B cell (primary cell): ENCODE results near the gene TMF1. TPM values are rescaled to one million over a fixed set of nuclear protein-coding genes. Genes with fewer than 3 reads are reported as not detected.
A peak's percentile ranks its signal among the peaks of the same experiment; 100 is the strongest.

Experiments used
- ATAC-seq: fragments of 200-7000 bp; cut with Tn5 transposase; one replicate; pipeline ENCODE4 v1.10.0; 2021; ENCODE audit warnings: low read depth, mild to moderate bottlenecking, moderate number of reproducible peaks, moderate library complexity
- CTCF ChIA-PET: fragments of 350-600 bp; sonication (Branson Sonifier 250); formaldehyde crosslinking; loops from one replicate; lab custom pipeline; 2021; ENCODE audit warnings: antibody characterized with exemption, inconsistent platforms; lab: Charles Lee
- POLR2A ChIA-PET: fragments of 350-600 bp; sonication (Branson Sonifier 250); formaldehyde crosslinking; loops from one replicate; lab custom pipeline; 2021; ENCODE audit warnings: antibody characterized with exemption; lab: Charles Lee
- DNase-seq: peaks from one replicate; pipeline ENCODE4 v3.0.0; 2013
- H2AFZ ChIP-seq: 2 replicates; pipeline ENCODE4 v1.6.1; 2012; ENCODE audit warnings: mild to moderate bottlenecking, low read depth, low read length; ENCODE audit not compliant: insufficient read depth, poor library complexity, severe bottlenecking
- H3K27ac ChIP-seq, 2 donors: 1 replicate in 1 of 2; 2 replicates in 1 of 2; pipeline ENCODE4 v1.5.1; 2012 to 2013; ENCODE audit warnings: low read length in 2 of 2, mild to moderate bottlenecking in 2 of 2, moderate library complexity in 1 of 2
- H3K27me3 ChIP-seq, 4 experiments: fragments of 200-600 bp in 1 of 4; sonication (generic) in 1 of 4; replicated peaks in 1 of 4; 1 replicate in 2 of 4; 2 replicates in 2 of 4; pipeline versions ENCODE4 v1.6.1 to v1.7.0; 2013 to 2016; ENCODE audit warnings: low read length in 3 of 4, mild to moderate bottlenecking in 2 of 4, mixed read lengths in 1 of 4, moderate library complexity in 1 of 4; ENCODE audit not compliant: insufficient read depth in 4 of 4, control insufficient read depth in 3 of 4; ENCODE audit errors: control extremely low read depth in 1 of 4
- H3K36me3 ChIP-seq, 2 experiments: replicated peaks in 1 of 2; 1 replicate in 1 of 2; 2 replicates in 1 of 2; pipeline versions ENCODE4 v1.6.1 to v1.7.1; 2013; ENCODE audit warnings: low read length in 1 of 2; ENCODE audit not compliant: insufficient read depth in 2 of 2, control insufficient read depth in 1 of 2; ENCODE audit errors: control extremely low read depth in 1 of 2, extremely low read depth in 1 of 2
- H3K4me1 ChIP-seq, 2 donors: fragments of 200-600 bp in 1 of 2; sonication (generic) in 1 of 2; 1 replicate in 1 of 2; 2 replicates in 1 of 2; pipeline versions ENCODE4 v1.5.1 to v1.6.1; 2013 to 2017; ENCODE audit warnings: low read length in 2 of 2; ENCODE audit not compliant: control insufficient read depth in 2 of 2, insufficient read depth in 2 of 2
- H3K4me2 ChIP-seq: replicated peaks from 2 replicates; pipeline ENCODE3; 2012; ENCODE audit warnings: mild to moderate bottlenecking, low read depth, low read length; ENCODE audit not compliant: poor library complexity, severe bottlenecking
- H3K4me3 ChIP-seq, 5 experiments: fragments of 200-600 bp in 1 of 5; sonication (generic) in 1 of 5; 1 replicate in 3 of 5; 2 replicates in 2 of 5; pipeline versions ENCODE4 v1.5.1 to v1.7.0; 2011 to 2016; ENCODE audit warnings: low read length in 4 of 5, mild to moderate bottlenecking in 4 of 5, low read depth in 2 of 5, control low read depth in 1 of 5, moderate library complexity in 1 of 5; ENCODE audit not compliant: insufficient read depth in 1 of 5; ENCODE audit errors: control extremely low read depth in 1 of 5, extremely low read depth in 1 of 5
- H3K79me2 ChIP-seq: fragments of 200-600 bp; sonication (generic); one replicate; pipeline ENCODE4 v1.6.0; 2016; ENCODE audit warnings: low read length; ENCODE audit not compliant: control insufficient read depth, insufficient read depth
- H3K9ac ChIP-seq: fragments of 200-600 bp; sonication (generic); 2 replicates; pipeline ENCODE4 v1.6.1; 2017; ENCODE audit warnings: mild to moderate bottlenecking, low read length, moderate library complexity
- H3K9me3 ChIP-seq, 3 donors: one replicate each; pipeline versions ENCODE4 v1.6.1 to v1.7.1; 2013; ENCODE audit warnings: low read length in 2 of 3; ENCODE audit not compliant: control insufficient read depth in 2 of 3, insufficient read depth in 1 of 3; ENCODE audit errors: control extremely low read depth in 1 of 3
- H4K20me1 ChIP-seq: 2 replicates; pipeline ENCODE4 v1.6.0; 2012; ENCODE audit warnings: mild to moderate bottlenecking, low read length; ENCODE audit not compliant: insufficient read depth, control insufficient read depth, poor library complexity, severe bottlenecking
- H3K27ac Mint-ChIP-seq: one replicate; pipeline ENCODE4 v1.8.0; 2021; ENCODE audit warnings: mixed read lengths
- H3K27me3 Mint-ChIP-seq: one replicate; pipeline ENCODE4 v1.8.0; 2021; ENCODE audit warnings: mixed read lengths
- H3K4me1 Mint-ChIP-seq: one replicate; pipeline ENCODE4 v1.8.0; 2021; ENCODE audit warnings: mixed read lengths
- H3K4me3 Mint-ChIP-seq: one replicate; pipeline ENCODE4 v1.8.0; 2021; ENCODE audit warnings: mixed read lengths
- H3K9me3 Mint-ChIP-seq: one replicate; pipeline ENCODE4 v1.8.0; 2022; ENCODE audit warnings: mixed read lengths; ENCODE audit not compliant: insufficient read depth
- CTCF ChIP-seq: fragments of 200-600 bp; IDR thresholded peaks from one replicate; pipeline ENCODE4 v1.8.0; 2022; ENCODE audit warnings: antibody characterized with exemption, mild to moderate bottlenecking
- EZH2 ChIP-seq: IDR thresholded peaks from 2 replicates; pipeline ENCODE4 v1.6.1; 2012; ENCODE audit warnings: borderline replicate concordance, low read depth, mild to moderate bottlenecking, moderate library complexity, low read length; ENCODE audit not compliant: insufficient read depth, poor library complexity, severe bottlenecking
- WGBS: methylation state at CpG from one replicate; pipeline ENCODE4 v1.1.5; 2013; ENCODE audit warnings: missing lambda C conversion rate; ENCODE audit not compliant: insufficient coverage; 5-methylcytosine and 5-hydroxymethylcytosine counted together
- intact Hi-C: fragments of 100-400 bp; cut with micrococcal nuclease; formaldehyde crosslinking; loops from one replicate; pipeline ENCODE4 v1.10.0; 2022
- polyA plus RNA-seq: library from polyadenylated mRNA; depleted of rRNA; stranded (reverse); fragments of >200 nt; gene quantifications from 2 replicates; pipeline ENCODE4 v1.2.3, GENCODE V29; 2012
- total RNA-seq, 2 donors: library from RNA; stranded (reverse); fragments of 120-200 nt in 1 of 2; gene quantifications; 1 replicate in 1 of 2; 2 replicates in 1 of 2; pipeline versions ENCODE4 v1.2.3 to v1.2.4, GENCODE V29; 2013 to 2022

Gene TMF1
- total and polyA plus RNA-seq, 2 donors (not counting 1 experiment from before 2014, with no cell fraction given): 6.8 to 65.1 TPM

DNA sequence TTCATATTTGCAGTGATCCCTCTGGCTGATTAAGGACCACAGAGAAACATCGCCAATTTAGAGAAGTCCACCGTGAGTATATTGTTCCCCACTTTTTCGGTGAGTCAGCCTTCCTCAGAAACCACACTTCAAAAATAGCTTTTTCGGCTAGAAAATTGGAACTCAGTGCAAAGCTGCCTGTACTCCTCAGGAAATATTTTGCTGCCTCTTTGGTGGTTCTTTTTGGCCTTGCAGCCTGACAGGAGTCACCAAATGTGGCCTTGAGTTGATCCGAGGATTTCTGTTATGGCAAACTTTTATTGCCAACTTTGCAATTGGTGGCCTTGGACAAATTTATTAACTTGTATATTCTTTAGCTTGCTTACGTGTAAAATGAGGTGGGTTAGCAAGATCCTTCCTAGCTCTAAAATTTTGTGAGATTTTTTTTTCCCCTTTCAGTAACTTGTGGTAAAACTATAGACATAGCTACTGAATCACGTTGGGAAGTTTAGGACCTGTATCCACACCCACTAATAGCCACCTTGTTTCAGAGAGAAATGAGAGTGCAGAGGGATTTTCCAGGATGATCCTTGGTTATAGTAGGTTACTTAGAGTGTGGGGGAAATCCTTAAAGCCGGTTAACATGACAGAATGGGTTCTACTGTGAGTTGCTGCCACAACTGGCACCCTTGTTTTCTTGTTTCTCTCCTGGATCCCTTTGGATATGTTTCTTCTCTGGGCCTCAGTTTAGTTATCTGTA is 42.5 kb upstream of the TMF1 start:
- no peak for TF ChIP-seq EZH2
- TF ChIP-seq CTCF: no peak
- intact Hi-C loops: loop anchor here (2.0 kb wide), 1 partner anchor 14 kb away; the partner anchor contains the start of gene UBA3
- POLR2A ChIA-PET: no interaction called here
- WGBS: 9% methylated on average over 5 of the region's 8 CpGs
- peaks cover 75% of the 10 kb centered on the region for H3K4me1 Mint-ChIP-seq
- H3K27ac ChIP-seq: peak overlapping the region; percentile 71 to 94
- H3K9me3 Mint-ChIP-seq: no peaks in the 10 kb centered on the region
- H3K9me3 ChIP-seq: no peaks in the 10 kb centered on the region
- peaks cover 72 to 73% of the 10 kb centered on the region in 2 donors for H3K4me1 ChIP-seq
- H3K4me2 ChIP-seq: peak overlapping the region; percentile 87
- peak overlapping the region; percentile 74 for H3K4me3 Mint-ChIP-seq
- DNase-seq: peak; percentile 35
- peaks cover 2 to 30% of the 10 kb centered on the region in 2 experiments for H3K36me3 ChIP-seq
- H3K27me3 Mint-ChIP-seq: no peaks in the 10 kb centered on the region
- no peaks in the 10 kb centered on the region for H3K27me3 ChIP-seq
- ATAC-seq: no peak
- peak overlapping the region; percentile 96 for H3K27ac Mint-ChIP-seq
- peak overlapping the region; percentile 39 for H3K9ac ChIP-seq
- H2AFZ ChIP-seq: peak overlapping the region; percentile 25
- H3K79me2 ChIP-seq: peaks cover 89% of the 10 kb centered on the region
- H3K4me3 ChIP-seq: peak overlapping the region in 2 of 5 experiments; percentile 5 to 19
- H4K20me1 ChIP-seq: peaks cover 12% of the 10 kb centered on the region
- CTCF ChIA-PET: interaction anchor here (1.1 to 3.8 kb wide), 2 partner anchors 25 to 28 kb away, joined by 3 to 25 read pairs; partner anchors contain the start of gene LMOD3
